GM21825 (cell line): ENCODE measurements around the gene SMC6.

ENCODE experiments used
- ATAC-seq: cut with Tn5 transposase; IDR thresholded peaks from one replicate; pipeline ENCODE4 v1.9.1; 2021; ENCODE audit warnings: mild to moderate bottlenecking, moderate library complexity; ENCODE audit not compliant: unreplicated experiment

SMC6 gene

GRCh38 chr2:17652681-17653394 lies 100.8 kb downstream of the SMC6 start:
- no peak for ATAC-seq

GRCh38 chr2:17649026-17649425 lies 104.6 kb downstream of the SMC6 start:
- no peak for ATAC-seq

GRCh38 chr2:17648581-17648980 lies 105.0 kb downstream of the SMC6 start:
- ATAC-seq: no peak

GRCh38 chr2:17646838-17647701 lies 106.5 kb downstream of the SMC6 start:
- ATAC-seq: no peak

- peak; percentile 83 for ATAC-seq
Observed at GRCh38 chr2:17646081-17646554, 107.5 kb downstream of the SMC6 start.

GRCh38 chr2:17644997-17645720 lies 108.5 kb downstream of the SMC6 start:
- ATAC-seq: no peak

GRCh38 chr2:17643031-17643615 lies 110.5 kb downstream of the SMC6 start:
- ATAC-seq: no peak

GRCh38 chr2:17640406-17640805 lies 113.2 kb downstream of the SMC6 start:
- ATAC-seq: no peak

GRCh38 chr2:17638196-17638743 lies 115.3 kb downstream of the SMC6 start:
- ATAC-seq: no peak

- ATAC-seq: no peak
Observed at GRCh38 chr2:17637131-17637906, 116.3 kb downstream of the SMC6 start.

GRCh38 chr2:17636257-17636656 lies 117.4 kb downstream of the SMC6 start:
- no peak for ATAC-seq

- no peak for ATAC-seq
Observed at GRCh38 chr2:17634997-17635396, 118.6 kb downstream of the SMC6 start.

GRCh38 chr2:17630089-17630488 lies 123.5 kb downstream of the SMC6 start:
- ATAC-seq: no peak

GRCh38 chr2:17628349-17629261 lies 125.0 kb downstream of the SMC6 start:
- no peak for ATAC-seq

- ATAC-seq: no peak
Observed at GRCh38 chr2:17627434-17627833, 126.2 kb downstream of the SMC6 start.

- ATAC-seq: no peak
Observed at GRCh38 chr2:17626986-17627385, 126.6 kb downstream of the SMC6 start.

- no peak for ATAC-seq
Observed at GRCh38 chr2:17625446-17625845, 128.2 kb downstream of the SMC6 start.

- ATAC-seq: no peak
Observed at GRCh38 chr2:17621781-17622180, 131.8 kb downstream of the SMC6 start.

- ATAC-seq: no peak
Observed at GRCh38 chr2:17620841-17621240, 132.8 kb downstream of the SMC6 start.
